Gastrocnemius medialis (tissue), 4 donors: ENCODE data around the gene PCDHB1.

Experiments
- POLR2A ChIP-seq, 2 donors: fragments of 450-650 bp; IDR thresholded peaks; one replicate each; pipeline ENCODE4 v1.6.1; 2017; ENCODE audit warnings: antibody characterized with exemption in 2 of 2, mild to moderate bottlenecking in 2 of 2, moderate library complexity in 2 of 2
- TF ChIP-seq, protein P1 (sequence below), 5 experiments: fragments of 450-650 bp in 3 of 5; fragments of 200-600 bp in 2 of 5; sonication (generic) in 2 of 5; IDR thresholded peaks in 4 of 5; conservative IDR thresholded peaks in 1 of 5; 1 replicate in 4 of 5; 2 replicates in 1 of 5; pipeline ENCODE4 v1.5.1; 2016 to 2019; ENCODE audit warnings: antibody characterized with exemption in 5 of 5, mild to moderate bottlenecking in 3 of 5, moderate library complexity in 3 of 5

DNA sequence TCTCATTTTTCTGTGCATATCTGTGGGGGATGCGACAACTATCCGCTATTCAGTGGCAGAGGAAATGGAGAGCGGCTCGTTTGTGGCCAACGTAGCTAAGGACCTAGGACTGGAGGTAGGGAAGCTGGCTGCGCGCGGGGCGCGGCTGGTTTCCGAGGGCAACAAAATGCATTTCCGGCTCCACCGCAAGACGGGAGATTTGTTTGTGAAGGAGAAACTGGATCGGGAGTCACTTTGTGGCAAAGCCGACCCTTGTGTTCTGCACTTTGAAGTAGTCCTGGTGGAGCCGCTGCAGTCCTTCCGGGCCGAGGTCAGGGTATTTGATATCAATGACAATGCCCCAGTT is 320 bp downstream of the PCDHB1 start:
- TF ChIP-seq, protein P1, sequence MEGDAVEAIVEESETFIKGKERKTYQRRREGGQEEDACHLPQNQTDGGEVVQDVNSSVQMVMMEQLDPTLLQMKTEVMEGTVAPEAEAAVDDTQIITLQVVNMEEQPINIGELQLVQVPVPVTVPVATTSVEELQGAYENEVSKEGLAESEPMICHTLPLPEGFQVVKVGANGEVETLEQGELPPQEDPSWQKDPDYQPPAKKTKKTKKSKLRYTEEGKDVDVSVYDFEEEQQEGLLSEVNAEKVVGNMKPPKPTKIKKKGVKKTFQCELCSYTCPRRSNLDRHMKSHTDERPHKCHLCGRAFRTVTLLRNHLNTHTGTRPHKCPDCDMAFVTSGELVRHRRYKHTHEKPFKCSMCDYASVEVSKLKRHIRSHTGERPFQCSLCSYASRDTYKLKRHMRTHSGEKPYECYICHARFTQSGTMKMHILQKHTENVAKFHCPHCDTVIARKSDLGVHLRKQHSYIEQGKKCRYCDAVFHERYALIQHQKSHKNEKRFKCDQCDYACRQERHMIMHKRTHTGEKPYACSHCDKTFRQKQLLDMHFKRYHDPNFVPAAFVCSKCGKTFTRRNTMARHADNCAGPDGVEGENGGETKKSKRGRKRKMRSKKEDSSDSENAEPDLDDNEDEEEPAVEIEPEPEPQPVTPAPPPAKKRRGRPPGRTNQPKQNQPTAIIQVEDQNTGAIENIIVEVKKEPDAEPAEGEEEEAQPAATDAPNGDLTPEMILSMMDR (IDR thresholded peaks at IDR 0.05 in 4 of 5, conservative IDR thresholded peaks at IDR 0.05 in 1 of 5): no peak
- TF ChIP-seq POLR2A (IDR thresholded peaks at IDR 0.05): no peak
